ENCODE data around the gene FOXL3. TPM values are rescaled to one million over a fixed set of nuclear protein-coding genes. Genes with fewer than 3 reads are reported as not detected.
A peak's percentile ranks its signal among the peaks of the same experiment; 100 is the strongest.

The FOXL3 gene
- total RNA-seq, 1 experiment from 2014 or later: not detected

DNA sequence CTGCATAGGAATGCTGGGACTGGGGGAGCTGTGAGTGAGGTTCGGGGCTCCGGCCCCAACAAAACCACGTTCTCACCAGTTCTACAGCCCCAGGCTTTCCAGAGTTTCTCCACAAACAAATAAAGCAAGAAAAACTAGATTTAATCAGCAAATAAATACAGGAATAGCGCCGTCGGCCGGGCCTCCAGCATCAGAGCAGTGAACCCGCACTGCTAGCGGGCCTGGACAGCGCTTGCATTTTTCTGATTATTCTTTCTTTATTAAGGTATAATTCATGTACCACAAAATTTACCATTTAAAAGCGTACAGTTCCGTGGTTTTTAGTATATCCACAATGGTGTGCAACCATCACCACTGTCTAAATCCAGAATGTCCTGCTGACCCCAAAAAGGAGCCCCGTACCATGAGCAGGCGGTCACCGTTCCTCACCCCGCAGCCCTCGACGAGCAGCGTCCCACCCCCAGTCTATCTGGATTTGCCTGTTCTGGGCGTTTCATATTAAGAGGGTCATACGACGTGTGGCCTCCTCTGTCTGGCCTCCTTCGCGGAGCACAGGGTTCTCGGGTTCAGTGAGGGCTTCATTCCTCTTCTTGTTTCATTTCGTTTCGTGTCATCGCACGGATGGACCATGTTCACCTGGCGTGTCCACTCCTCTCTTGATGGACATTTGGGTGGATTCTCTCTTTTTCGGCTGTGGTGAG, 35.5 kb upstream of the FOXL3 start:
- no CpG with 5 or more reads among the region's 31 CpGs for WGBS (ENCODE audit: extremely low coverage, insufficient read length, low lambda C conversion rate)
- peaks cover 33 to 54% of the 10 kb centered on the region in 2 experiments for H3K9me3 Mint-ChIP-seq
- peak overlapping the region in 1 of 3 experiments; percentile 23; a peak in 2 of 7 replicates for H3K27ac Mint-ChIP-seq

More for the DNA sequence above, 35.5 kb upstream of the FOXL3 start:
- Mint-ChIP-seq H3K27me3 (ENCODE audit: low read depth) (no peaks in the 10 kb centered on the region), H3K4me1 (no peaks in the 10 kb centered on the region), H3K4me3 (no peak overlapping the region), H3K36me3 (ENCODE audit: insufficient read depth in 1 of 3, low read depth in 3 of 3) (peaks cover 76 to 93% (median 82%) of the 10 kb centered on the region in 3 experiments)
- Histone ChIP-seq H3K79me2 (ENCODE audit: insufficient read depth, low read length) (no peaks in the 10 kb centered on the region), H3K27me3 (ENCODE audit: insufficient read depth, low read length) (no peaks in the 10 kb centered on the region), H3K27ac (ENCODE audit: insufficient read length, low read depth, low read length) (no peak overlapping the region), H3K9ac (ENCODE audit: extremely low read depth, insufficient read length, low read length) (no peak overlapping the region), H2BK120ac (ENCODE audit: low read depth, low read length, poor library complexity, severe bottlenecking) (no peak overlapping the region), H3K4me1 (ENCODE audit: insufficient read depth, low read length) (no peaks in the 10 kb centered on the region), H3K23ac (ENCODE audit: insufficient read length, low read depth, low read length) (no peak overlapping the region), H2BK12ac (ENCODE audit: insufficient read length, low read depth, low read length) (no peak overlapping the region), H2AFZ (ENCODE audit: low read length) (no peak overlapping the region), H2AK5ac (ENCODE audit: insufficient read length, low read length) (no peak overlapping the region), H2BK5ac (ENCODE audit: insufficient read length, low read length) (no peak overlapping the region), H2BK15ac (ENCODE audit: low read depth, low read length) (no peak overlapping the region), H4K8ac (replicated peaks; ENCODE audit: insufficient read length, low read depth, low read length) (no peak overlapping the region), H3K18ac (ENCODE audit: insufficient read length, low read depth, low read length) (no peak overlapping the region), H3T11ph (ENCODE audit: low read length) (no peak overlapping the region), H3K14ac (ENCODE audit: insufficient read depth, low read length) (no peak overlapping the region), H4K5ac (ENCODE audit: insufficient read length, low read depth, low read length) (no peak overlapping the region), H3K4me2 (ENCODE audit: insufficient read depth, insufficient read length, low read length) (no peak overlapping the region), H3K23me2 (ENCODE audit: insufficient read length, low read depth, low read length, poor library complexity, severe bottlenecking) (no peaks in the 10 kb centered on the region), H4K91ac (ENCODE audit: insufficient read length, low read depth, low read length) (no peak overlapping the region), H3K56ac (ENCODE audit: insufficient read length, low read depth, low read length) (no peak overlapping the region), H3K4ac (ENCODE audit: low read depth, low read length) (no peak overlapping the region), H3K9me3 (ENCODE audit: control insufficient read depth, low read depth, low read length) (peaks cover 13% of the 10 kb centered on the region), H2BK20ac (ENCODE audit: low read depth, low read length, poor library complexity, severe bottlenecking) (no peak overlapping the region), H3K79me1 (ENCODE audit: insufficient read depth, low read depth, low read length, poor library complexity, severe bottlenecking) (no peaks in the 10 kb centered on the region), H4K20me1 (ENCODE audit: control insufficient read depth, insufficient read depth, insufficient read length) (no peaks in the 10 kb centered on the region)
- TF ChIP-seq CTCF (conservative IDR thresholded peaks at IDR 0.05): no peak
- DNase-seq: no peak
